Left lung (tissue), 10 donors: ENCODE results near the gene LKAAEAR1. TPM values are rescaled to one million over a fixed set of nuclear protein-coding genes. Genes with fewer than 3 reads are reported as not detected.

Experiments
- ATAC-seq: fragments of 200-7000 bp; cut with Tn5 transposase; one replicate; pipeline ENCODE4 v1.9.1; 2020; ENCODE audit warnings: moderate library complexity
- DNase-seq, 4 donors: peaks; one replicate each; pipeline ENCODE4 v3.0.0-alpha.2; 2013 to 2020
- H3K27ac ChIP-seq, 2 donors: fragments of 200-600 bp; sonication (generic) in 1 of 2; one replicate each; pipeline versions ENCODE4 v1.5.0 to v1.8.0; 2020 to 2021
- H3K27me3 ChIP-seq, 2 donors: fragments of 200-600 bp; sonication (generic) in 1 of 2; one replicate each; pipeline versions ENCODE4 v1.5.0 to v1.8.0; 2020 to 2021
- H3K36me3 ChIP-seq, 2 donors: fragments of 200-600 bp; sonication (generic) in 1 of 2; one replicate each; pipeline versions ENCODE4 v1.5.0 to v1.8.0; 2020 to 2021
- H3K4me1 ChIP-seq, 2 donors: fragments of 200-600 bp; one replicate each; pipeline ENCODE4 v1.8.0; 2021
- H3K4me3 ChIP-seq, 2 donors: fragments of 200-600 bp; sonication (generic) in 1 of 2; one replicate each; pipeline versions ENCODE4 v1.5.0 to v1.8.0; 2020 to 2021; ENCODE audit warnings: mild to moderate bottlenecking in 1 of 2
- H3K9me3 ChIP-seq, 2 donors: fragments of 200-600 bp; sonication (generic) in 1 of 2; one replicate each; pipeline versions ENCODE4 v1.5.0 to v1.8.0; 2020 to 2021
- intact Hi-C, 2 donors: fragments of 100-400 bp; cut with DNase I; formaldehyde crosslinking; loops; one replicate each; pipeline versions ENCODE4 v1.11.2 to v1.14.2; 2022
- polyA plus RNA-seq, 6 donors: library from polyadenylated mRNA; unstranded; fragments of 120-200 nt; gene quantifications; one replicate each; pipeline ENCODE4 v1.2.1, GENCODE V29; 2013; ENCODE audit not compliant: insufficient read length in 6 of 6
- total RNA-seq, 2 donors: library from RNA; stranded (reverse); fragmentation: NEBNext Ultra II Directional; extraction: Animal tissue kit (Norgen Biotek cat#: 25700); gene quantifications; one replicate each; pipeline ENCODE4 v1.2.1, GENCODE V29; 2021
- TF ChIP-seq, protein P1 (sequence below), 2 donors: fragments of 200-600 bp; sonication (generic) in 1 of 2; IDR thresholded peaks; one replicate each; pipeline versions ENCODE4 v1.5.0 to v1.8.0; 2021; ENCODE audit warnings: antibody characterized with exemption in 2 of 2
- donor health status: DM: no; HTN: yes; CAD: no.
- donor health status: DM: no; HTN: no; CAD: no.

Gene LKAAEAR1
- total and polyA plus RNA-seq, 8 donors = 0.38 to 0.70 (median 0.45) TPM; not detected in 1

DNA sequence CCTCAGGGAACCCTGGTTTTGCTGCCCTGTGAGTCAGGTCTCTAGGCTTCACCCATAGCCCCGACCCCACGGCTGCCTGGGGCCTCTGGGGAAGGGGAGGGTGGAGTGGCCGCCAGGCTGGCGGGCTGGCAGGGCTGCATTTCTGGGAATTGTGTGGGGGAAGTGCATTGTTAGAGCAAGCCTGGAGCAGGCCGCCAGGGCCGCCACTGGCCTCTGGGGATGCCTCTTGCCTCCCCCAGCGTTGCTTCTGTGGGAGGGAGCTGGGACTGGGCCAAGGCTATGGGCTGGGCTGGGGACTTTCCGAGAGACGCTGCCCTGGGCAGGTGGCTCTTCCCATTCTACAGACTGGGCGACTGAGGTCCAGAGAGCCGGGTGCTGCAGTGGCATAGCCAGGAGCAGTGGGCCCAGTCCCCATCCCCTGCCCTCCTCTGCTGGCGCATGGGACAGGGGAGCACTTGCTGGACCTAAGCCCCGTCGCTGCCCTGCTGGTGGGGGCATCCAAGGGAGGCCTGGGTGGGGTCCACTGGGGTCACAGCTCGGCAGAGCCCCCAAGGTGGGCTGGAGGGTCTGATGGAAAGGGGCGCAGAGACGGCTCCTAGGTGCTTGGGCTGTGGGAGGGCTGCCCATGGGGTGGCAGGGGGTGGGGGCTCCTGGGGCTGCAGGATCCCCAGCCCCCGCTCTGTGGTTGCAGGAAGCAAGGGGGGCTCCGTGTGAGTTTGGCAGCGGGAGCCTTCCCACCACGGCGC, 28.1 kb downstream of the LKAAEAR1 start:
- Histone ChIP-seq H3K27me3 (peaks cover 0 to 63% of the 10 kb centered on the region in 2 donors), H3K36me3 (no peaks in the 10 kb centered on the region), H3K4me1 (peaks cover 6 to 43% of the 10 kb centered on the region in 2 donors), H3K9me3 (no peaks in the 10 kb centered on the region), H3K27ac (peak overlapping the region; percentile 77), H3K4me3 (no peak overlapping the region)
- ATAC-seq = peak; percentile 9
- TF ChIP-seq, protein P1, sequence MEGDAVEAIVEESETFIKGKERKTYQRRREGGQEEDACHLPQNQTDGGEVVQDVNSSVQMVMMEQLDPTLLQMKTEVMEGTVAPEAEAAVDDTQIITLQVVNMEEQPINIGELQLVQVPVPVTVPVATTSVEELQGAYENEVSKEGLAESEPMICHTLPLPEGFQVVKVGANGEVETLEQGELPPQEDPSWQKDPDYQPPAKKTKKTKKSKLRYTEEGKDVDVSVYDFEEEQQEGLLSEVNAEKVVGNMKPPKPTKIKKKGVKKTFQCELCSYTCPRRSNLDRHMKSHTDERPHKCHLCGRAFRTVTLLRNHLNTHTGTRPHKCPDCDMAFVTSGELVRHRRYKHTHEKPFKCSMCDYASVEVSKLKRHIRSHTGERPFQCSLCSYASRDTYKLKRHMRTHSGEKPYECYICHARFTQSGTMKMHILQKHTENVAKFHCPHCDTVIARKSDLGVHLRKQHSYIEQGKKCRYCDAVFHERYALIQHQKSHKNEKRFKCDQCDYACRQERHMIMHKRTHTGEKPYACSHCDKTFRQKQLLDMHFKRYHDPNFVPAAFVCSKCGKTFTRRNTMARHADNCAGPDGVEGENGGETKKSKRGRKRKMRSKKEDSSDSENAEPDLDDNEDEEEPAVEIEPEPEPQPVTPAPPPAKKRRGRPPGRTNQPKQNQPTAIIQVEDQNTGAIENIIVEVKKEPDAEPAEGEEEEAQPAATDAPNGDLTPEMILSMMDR (IDR thresholded peaks at IDR 0.05) = peak in 1 of 2 donors; percentile 12
- intact Hi-C loops = no loop called here
- peak in 1 of 4 donors; percentile 74 for DNase-seq

DNA sequence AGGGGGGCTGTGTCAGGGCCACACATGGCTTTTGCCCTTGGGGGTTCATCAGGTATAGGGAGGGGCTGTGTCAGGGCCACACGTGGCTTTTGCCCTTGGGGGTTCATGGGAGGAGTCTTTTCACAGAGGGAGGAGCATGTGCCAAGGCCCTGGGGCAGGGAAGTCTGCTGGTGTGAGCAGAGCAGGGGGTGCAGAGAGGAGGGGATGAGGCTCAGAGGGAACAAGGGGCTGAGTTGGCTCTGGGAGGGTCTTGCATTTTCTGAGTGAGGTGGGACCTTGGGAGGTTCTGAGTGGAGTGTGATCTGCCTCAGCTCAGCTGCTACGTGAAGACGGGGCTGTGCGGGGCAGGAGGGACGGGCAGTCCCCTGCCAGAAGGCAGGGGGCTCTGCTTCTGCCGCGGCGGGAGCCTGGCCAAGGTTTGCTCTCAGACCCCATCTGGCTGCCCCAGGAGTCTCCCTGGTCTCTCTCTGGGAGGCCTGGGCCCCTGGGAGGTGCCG, 28.8 kb downstream of the LKAAEAR1 start:
- H3K27ac ChIP-seq = peak overlapping the region; percentile 77
- intact Hi-C loops = no loop called here
- no peaks in the 10 kb centered on the region for H3K9me3 ChIP-seq
- TF ChIP-seq, protein P1 (IDR thresholded peaks at IDR 0.05) = no peak
- H3K4me1 ChIP-seq = peaks cover 6 to 43% of the 10 kb centered on the region in 2 donors
- DNase-seq (no peak), ATAC-seq (no peak)
- peaks cover 5 to 70% of the 10 kb centered on the region in 2 donors for H3K27me3 ChIP-seq
- no peak overlapping the region for H3K4me3 ChIP-seq
- H3K36me3 ChIP-seq = no peaks in the 10 kb centered on the region

DNA sequence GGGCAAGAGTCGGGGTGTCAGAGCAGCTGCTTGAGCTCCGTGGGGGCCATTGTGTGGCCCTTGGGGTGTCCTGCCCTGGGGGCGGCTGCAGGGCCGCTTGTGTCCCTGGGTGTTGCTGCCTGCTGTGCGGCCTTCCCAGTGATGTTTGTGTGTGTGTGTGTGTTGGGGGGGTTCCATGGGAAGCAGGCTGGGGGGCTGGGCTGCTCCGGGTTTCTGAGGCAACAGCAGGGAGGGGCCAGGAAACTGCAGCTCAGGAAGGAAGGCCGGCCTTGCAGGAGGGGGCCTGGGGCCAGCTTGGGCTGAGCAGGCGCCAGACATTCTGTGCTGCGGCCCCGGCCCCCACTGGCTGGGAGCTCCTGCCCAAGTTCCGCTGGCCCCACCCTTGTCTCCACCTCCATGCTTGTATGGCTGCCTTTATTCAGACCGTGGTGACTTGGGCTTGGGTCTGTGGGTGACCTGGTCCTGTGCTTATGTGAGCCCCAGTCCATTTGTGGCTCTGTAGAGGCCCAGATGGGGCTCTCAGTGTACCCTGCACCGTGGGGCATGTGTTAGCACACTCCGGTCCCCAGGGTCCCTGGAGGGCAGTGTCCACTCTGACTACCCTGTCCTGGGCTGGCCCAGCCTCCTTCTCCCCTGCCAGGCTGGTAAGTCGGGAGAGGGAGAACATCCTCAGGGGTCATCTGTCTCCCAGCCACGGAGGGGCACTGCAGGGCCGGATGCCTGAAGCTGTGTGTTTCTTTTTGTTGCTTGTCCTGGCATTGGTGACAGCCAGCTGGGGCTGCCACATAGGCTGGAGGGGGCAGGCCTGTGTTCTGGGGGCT, 30.1 kb downstream of the LKAAEAR1 start:
- intact Hi-C loops = no loop called here
- no peaks in the 10 kb centered on the region for H3K36me3 ChIP-seq
- H3K4me1 ChIP-seq = peaks cover 6 to 48% of the 10 kb centered on the region in 2 donors
- H3K27ac ChIP-seq = peak overlapping the region; percentile 77
- H3K9me3 ChIP-seq = no peaks in the 10 kb centered on the region
- H3K27me3 ChIP-seq = peaks cover 15 to 84% of the 10 kb centered on the region in 2 donors
- H3K4me3 ChIP-seq = no peak overlapping the region
- DNase-seq (peak in 2 of 4 donors; percentile 73 to 91), ATAC-seq (peak; percentile 19)
- TF ChIP-seq, protein P1 (IDR thresholded peaks at IDR 0.05) = no peak

DNA sequence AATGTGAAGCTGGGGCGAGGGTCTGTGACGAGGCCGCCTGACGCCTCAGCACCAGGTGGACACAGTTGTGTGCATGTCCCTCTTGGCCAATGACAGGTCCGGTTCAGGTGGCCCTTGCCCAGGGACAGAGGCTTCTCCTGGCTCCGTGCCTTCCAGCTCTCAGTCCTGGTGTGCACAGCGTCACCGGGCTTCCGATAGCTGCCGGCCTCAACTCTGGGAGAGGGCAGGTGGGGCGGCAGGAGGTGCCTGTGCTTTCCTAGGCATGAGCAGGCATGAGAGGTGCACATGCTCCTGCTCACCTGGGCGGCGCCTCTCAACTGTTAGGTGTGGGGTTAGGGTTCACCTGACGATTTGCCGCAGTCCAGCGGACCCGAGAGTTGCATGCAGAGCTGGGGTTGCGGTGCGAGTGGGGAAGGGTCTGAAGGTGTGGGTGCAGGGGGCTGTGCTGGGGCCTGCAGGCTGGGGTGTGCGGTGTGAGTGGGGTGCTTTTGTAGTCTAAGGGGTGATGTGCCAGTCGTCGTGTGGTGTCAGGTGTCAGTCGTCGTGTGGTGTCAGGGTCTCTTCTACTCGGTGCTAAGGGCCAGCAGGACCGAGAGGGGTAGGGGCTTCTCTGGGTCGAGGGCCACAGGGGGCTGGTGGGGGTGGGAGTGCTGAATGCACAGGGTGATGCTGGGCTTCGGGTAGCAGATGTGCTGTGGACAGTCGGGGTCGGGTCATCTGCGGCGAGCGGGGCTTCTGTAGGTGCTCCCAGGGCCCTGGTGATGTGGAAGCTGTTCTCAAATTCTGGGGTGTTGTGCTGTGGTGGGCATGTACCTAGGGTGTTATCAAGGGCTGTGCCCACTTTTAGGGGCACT, 31.0 kb downstream of the LKAAEAR1 start:
- H3K4me3 ChIP-seq = no peak overlapping the region
- intact Hi-C loops = no loop called here
- H3K27ac ChIP-seq = peak overlapping the region; percentile 71 to 76
- H3K9me3 ChIP-seq = no peaks in the 10 kb centered on the region
- TF ChIP-seq, protein P1 (IDR thresholded peaks at IDR 0.05) = no peak
- H3K4me1 ChIP-seq = peaks cover 6 to 52% of the 10 kb centered on the region in 2 donors
- ATAC-seq (no peak), DNase-seq (no peak)
- peaks cover 22 to 92% of the 10 kb centered on the region in 2 donors for H3K27me3 ChIP-seq
- no peaks in the 10 kb centered on the region for H3K36me3 ChIP-seq
